Left renal cortex interstitium (tissue), 4 donors: Measurements from ENCODE around the gene RNFT2. TPM values are rescaled to one million over a fixed set of nuclear protein-coding genes. Genes with fewer than 3 reads are reported as not detected.

Experiments
- DNase-seq, 4 donors: peaks; one replicate each; pipeline ENCODE4 v3.0.0-alpha.2; 2013; ENCODE audit warnings: low read depth in 4 of 4, low spot score in 2 of 4, missing footprints in 1 of 4
- polyA plus RNA-seq, 4 donors: library from polyadenylated mRNA; unstranded; fragments of 120-200 nt; gene quantifications; one replicate each; pipeline ENCODE4 v1.2.1, GENCODE V29; 2013; ENCODE audit not compliant: insufficient read length in 4 of 4

The RNFT2 gene
- 1 to 10 TPM; 4.0 to 8.0 (median 6.0) TPM for polyA plus RNA-seq

- peak; percentile 91 to 99 (median 96) for DNase-seq
These were observed at the start of gene RNFT2, which contains the start of gene SPRING1 for GRCh38 chr12:116737774-116738657. TSS of gene RNFT2 (plus strand) at chr12:116738315. CDS start at chr12:116740498, 2,183 bp downstream. TSS of gene SPRING1 (minus strand) at chr12:116738069. CDS start at chr12:116737900, 169 bp downstream.

- DNase-seq: no peak
These were observed 48.6 kb upstream of the RNFT2 start for GRCh38 chr12:116689521-116689920.

GRCh38 chr12:116689979-116690744 is 48.0 kb upstream of the RNFT2 start:
- no peak for DNase-seq

GRCh38 chr12:116691205-116691604 is 46.9 kb upstream of the RNFT2 start:
- no peak for DNase-seq

- DNase-seq: no peak
These were observed 46.5 kb upstream of the RNFT2 start for GRCh38 chr12:116691636-116692035.

- no peak for DNase-seq
These were observed 45.5 kb upstream of the RNFT2 start for GRCh38 chr12:116692605-116693004.

GRCh38 chr12:116693286-116694227 is 44.6 kb upstream of the RNFT2 start:
- no peak for DNase-seq

- DNase-seq: no peak
These were observed 43.3 kb upstream of the RNFT2 start for GRCh38 chr12:116694653-116695463.

- no peak for DNase-seq
These were observed 42.7 kb upstream of the RNFT2 start for GRCh38 chr12:116695464-116695725.

- DNase-seq: no peak
These were observed 40.8 kb upstream of the RNFT2 start for GRCh38 chr12:116697305-116697704.

- no peak for DNase-seq
These were observed 40.4 kb upstream of the RNFT2 start for GRCh38 chr12:116697716-116698115.

- DNase-seq: no peak
These were observed 40.0 kb upstream of the RNFT2 start for GRCh38 chr12:116698116-116698515.

GRCh38 chr12:116698554-116699075 is 39.5 kb upstream of the RNFT2 start:
- DNase-seq: no peak

- DNase-seq: no peak
These were observed 38.0 kb upstream of the RNFT2 start for GRCh38 chr12:116700066-116700465.

GRCh38 chr12:116701432-116701831 is 36.7 kb upstream of the RNFT2 start:
- DNase-seq: no peak

- DNase-seq: no peak
These were observed 34.8 kb upstream of the RNFT2 start for GRCh38 chr12:116703214-116703795.

GRCh38 chr12:116707751-116708150 is 30.4 kb upstream of the RNFT2 start:
- no peak for DNase-seq

GRCh38 chr12:116708826-116709756 is 29.0 kb upstream of the RNFT2 start:
- DNase-seq: no peak
